CD4-positive, alpha-beta T cell treated with Interleukin-6 for 4 hours (primary cell): Measurements from ENCODE around the gene TYW1B.
"Not testable (repeated sequence)": the region's sequence is repeated elsewhere in the genome, so short reads cannot be mapped to it uniquely, and the experiment has no call there.

Source experiments
- DNase-seq: peaks from one replicate; pipeline ENCODE4 v3.0.0-alpha.2; 2020; ENCODE audit warnings: mixed read lengths

TYW1B gene

GRCh38 chr7:72827839-72828591 lies at the start of gene TYW1B:
TYW1B (minus strand) TSS chr7:72828200; CDS start chr7:72828075, 125 bp downstream.
- peak; percentile 96 for DNase-seq

GRCh38 chr7:72867591-72867990 lies 39.6 kb upstream of the TYW1B start:
- DNase-seq = not testable (repeated sequence)

- DNase-seq = not testable (repeated sequence)
Measured at GRCh38 chr7:72858846-72859400, 30.9 kb upstream of the TYW1B start.

- not testable (repeated sequence) for DNase-seq
Measured at GRCh38 chr7:72857925-72858324, 29.9 kb upstream of the TYW1B start.

- not testable (repeated sequence) for DNase-seq
Measured at GRCh38 chr7:72855261-72855660, 27.3 kb upstream of the TYW1B start.

GRCh38 chr7:72852937-72853336 lies 24.9 kb upstream of the TYW1B start:
- DNase-seq = not testable (repeated sequence)

- not testable (repeated sequence) for DNase-seq
Measured at GRCh38 chr7:72850746-72851145, 22.7 kb upstream of the TYW1B start.

GRCh38 chr7:72844146-72844545 lies 16.1 kb upstream of the TYW1B start:
- not testable (repeated sequence) for DNase-seq

- DNase-seq = not testable (repeated sequence)
Measured at GRCh38 chr7:72843166-72843565, 15.2 kb upstream of the TYW1B start.

- DNase-seq = not testable (repeated sequence)
Measured at GRCh38 chr7:72840966-72841511, 13.0 kb upstream of the TYW1B start.

- not testable (repeated sequence) for DNase-seq
Measured at GRCh38 chr7:72838315-72838714, 10.3 kb upstream of the TYW1B start.

GRCh38 chr7:72837291-72837690 lies 9.3 kb upstream of the TYW1B start:
- DNase-seq = not testable (repeated sequence)

GRCh38 chr7:72830567-72830966 lies 2.6 kb upstream of the TYW1B start:
- not testable (repeated sequence) for DNase-seq

- peak; percentile 51 for DNase-seq
Measured at GRCh38 chr7:72829687-72830354, 1.8 kb upstream of the TYW1B start.

GRCh38 chr7:72829291-72829686 lies 1.3 kb upstream of the TYW1B start:
- DNase-seq = peak; percentile 96

GRCh38 chr7:72823765-72824732 lies 4.0 kb downstream of the TYW1B start:
- DNase-seq = not testable (repeated sequence)

- DNase-seq = not testable (repeated sequence)
Measured at GRCh38 chr7:72822497-72822896, 5.5 kb downstream of the TYW1B start.

GRCh38 chr7:72818663-72819361 lies 9.2 kb downstream of the TYW1B start:
- DNase-seq = not testable (repeated sequence)

GRCh38 chr7:72817661-72818060 lies 10.3 kb downstream of the TYW1B start:
- not testable (repeated sequence) for DNase-seq

- not testable (repeated sequence) for DNase-seq
Measured at GRCh38 chr7:72816370-72817157, 11.4 kb downstream of the TYW1B start.

- not testable (repeated sequence) for DNase-seq
Measured at GRCh38 chr7:72810437-72810836, 17.6 kb downstream of the TYW1B start.
